Left ventricle myocardium inferior (tissue), 1 donor: Measurements from ENCODE around the gene FAM107B. TPM values are rescaled to one million over a fixed set of nuclear protein-coding genes. Genes with fewer than 3 reads are reported as not detected.
"Not testable (repeated sequence)": the region's sequence is repeated elsewhere in the genome, so short reads cannot be mapped to it uniquely, and the experiment has no call there.

Source experiments
- DNase-seq: peaks from one replicate; pipeline ENCODE4 v3.0.0-alpha.2; 2020
- H3K27ac ChIP-seq: fragments of 200-600 bp; replicated peaks from 2 replicates; pipeline ENCODE4 v1.8.0; 2021
- H3K27me3 ChIP-seq: fragments of 200-600 bp; 2 replicates; pipeline ENCODE4 v1.8.0; 2021; ENCODE audit warnings: low read depth
- H3K36me3 ChIP-seq: fragments of 200-600 bp; 2 replicates; pipeline ENCODE4 v1.8.0; 2021
- H3K4me1 ChIP-seq: fragments of 200-600 bp; 2 replicates; pipeline ENCODE4 v1.8.0; 2021
- H3K4me3 ChIP-seq: fragments of 200-600 bp; 2 replicates; pipeline ENCODE4 v1.8.0; 2021; ENCODE audit warnings: mild to moderate bottlenecking, moderate library complexity
- H3K9me3 ChIP-seq: fragments of 200-600 bp; replicated peaks from 2 replicates; pipeline ENCODE4 v1.8.0; 2021
- CTCF ChIP-seq: fragments of 200-600 bp; IDR thresholded peaks from 2 replicates; pipeline ENCODE4 v1.8.0; 2021; ENCODE audit warnings: antibody characterized with exemption, mild to moderate bottlenecking, borderline replicate concordance
- intact Hi-C: fragments of 100-400 bp; cut with micrococcal nuclease; formaldehyde crosslinking; loops from one replicate; pipeline ENCODE4 v1.11.0; 2022
- total RNA-seq: library from RNA; stranded (reverse); fragmentation: NEBNext Ultra II Directional; extraction: Animal tissue kit (Norgen Biotek cat#: 25700); gene quantifications from one replicate; pipeline ENCODE4 v1.2.1, GENCODE V29; 2021
- donor health status: DM: no; HTN: yes; CAD: no; lungs with severe emphysema.

FAM107B gene
- total RNA-seq, 1 donor from 2014 or later = 4.7 TPM

- TF ChIP-seq CTCF = no peak
- intact Hi-C loops = no loop called here
- H3K36me3 ChIP-seq = no peaks in the 10 kb centered on the region
- H3K4me1 ChIP-seq = peaks cover 5% of the 10 kb centered on the region
- no peaks in the 10 kb centered on the region for H3K27me3 ChIP-seq
- H3K27ac ChIP-seq = no peak overlapping the region
- H3K9me3 ChIP-seq = no peaks in the 10 kb centered on the region
- DNase-seq = no peak
- no peak overlapping the region for H3K4me3 ChIP-seq
Observed at GRCh38 chr10:14635043-14635710, 139.5 kb downstream of the FAM107B start.

GRCh38 chr10:14634572-14634971, 140.1 kb downstream of the FAM107B start:
- intact Hi-C loops, H3K4me1 ChIP-seq, H3K9me3 ChIP-seq, DNase-seq, H3K36me3 ChIP-seq, H3K27ac ChIP-seq, H3K4me3 ChIP-seq, H3K27me3 ChIP-seq: not testable (repeated sequence)

- no peak overlapping the region for H3K27ac ChIP-seq
- no peak overlapping the region for H3K4me3 ChIP-seq
- intact Hi-C loops = no loop called here
- DNase-seq = no peak
- H3K36me3 ChIP-seq = no peaks in the 10 kb centered on the region
- no peaks in the 10 kb centered on the region for H3K9me3 ChIP-seq
- H3K27me3 ChIP-seq = no peaks in the 10 kb centered on the region
- H3K4me1 ChIP-seq = no peaks in the 10 kb centered on the region
- TF ChIP-seq CTCF = no peak
Observed at GRCh38 chr10:14625765-14626525, 148.8 kb downstream of the FAM107B start.

- Histone ChIP-seq H3K36me3 (no peaks in the 10 kb centered on the region), H3K4me1 (no peaks in the 10 kb centered on the region), H3K27ac (no peak overlapping the region), H3K4me3 (no peak overlapping the region), H3K9me3 (no peaks in the 10 kb centered on the region), H3K27me3 (no peaks in the 10 kb centered on the region)
- no peak for TF ChIP-seq CTCF
- no peak for DNase-seq
- intact Hi-C loops = no loop called here
Observed at GRCh38 chr10:14625192-14625631, 149.5 kb downstream of the FAM107B start.

- intact Hi-C loops = no loop called here
- Histone ChIP-seq H3K27ac (no peak overlapping the region), H3K9me3 (no peaks in the 10 kb centered on the region), H3K4me3 (no peak overlapping the region), H3K4me1 (no peaks in the 10 kb centered on the region), H3K27me3 (no peaks in the 10 kb centered on the region), H3K36me3 (no peaks in the 10 kb centered on the region)
- DNase-seq = no peak
- no peak for TF ChIP-seq CTCF
Observed at GRCh38 chr10:14624600-14624999, 150.1 kb downstream of the FAM107B start.

GRCh38 chr10:14623931-14624330, 150.8 kb downstream of the FAM107B start:
- no peaks in the 10 kb centered on the region for H3K36me3 ChIP-seq
- H3K27me3 ChIP-seq = no peaks in the 10 kb centered on the region
- H3K27ac ChIP-seq = no peak overlapping the region
- DNase-seq = no peak
- TF ChIP-seq CTCF = no peak
- H3K9me3 ChIP-seq = no peaks in the 10 kb centered on the region
- no peak overlapping the region for H3K4me3 ChIP-seq
- intact Hi-C loops = no loop called here
- H3K4me1 ChIP-seq = no peaks in the 10 kb centered on the region
